HG03442 (cell line): ENCODE measurements around the gene ANKRD2.
"Not testable (repeated sequence)": the region's sequence is repeated elsewhere in the genome, so short reads cannot be mapped to it uniquely, and the experiment has no call there.

ENCODE experiments used
- ATAC-seq: cut with Tn5 transposase; IDR thresholded peaks from one replicate; pipeline ENCODE4 v1.9.1; 2021; ENCODE audit warnings: mild to moderate bottlenecking, moderate library complexity; ENCODE audit not compliant: unreplicated experiment

The ANKRD2 gene

GRCh38 chr10:97572214-97572989 lies at the start of gene ANKRD2:
ANKRD2 (plus strand) TSS chr10:97572779; CDS start chr10:97572789, 10 bp downstream.
- ATAC-seq = peak; percentile 74

DNA sequence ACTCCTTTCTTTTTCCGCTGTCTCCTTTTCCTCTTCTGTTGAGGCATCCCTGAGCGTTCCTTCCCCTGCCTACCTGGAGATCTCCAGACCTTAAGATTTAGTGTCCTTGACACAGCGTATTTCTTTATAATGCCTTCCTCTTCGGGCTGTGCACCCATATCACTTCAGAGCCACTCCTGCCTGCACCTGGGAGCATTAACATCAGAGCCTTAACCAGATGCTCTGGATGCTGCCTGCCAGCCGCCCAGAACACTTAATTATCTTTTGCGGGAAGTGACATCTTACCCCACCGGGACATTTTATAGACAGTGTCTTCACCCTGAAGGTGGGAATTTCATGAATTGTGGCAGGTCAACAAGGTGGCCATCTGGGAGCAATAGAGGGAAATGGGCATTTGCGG lies 49.6 kb upstream of the ANKRD2 start:
- ATAC-seq = no peak

GRCh38 chr10:97525086-97525485 lies 47.5 kb upstream of the ANKRD2 start:
- no peak for ATAC-seq

GRCh38 chr10:97525683-97526110 lies 46.9 kb upstream of the ANKRD2 start:
- ATAC-seq = no peak

- not testable (repeated sequence) for ATAC-seq
Observed at GRCh38 chr10:97528876-97529275, 43.7 kb upstream of the ANKRD2 start.

GRCh38 chr10:97529685-97530465 lies 42.7 kb upstream of the ANKRD2 start:
- no peak for ATAC-seq

DNA sequence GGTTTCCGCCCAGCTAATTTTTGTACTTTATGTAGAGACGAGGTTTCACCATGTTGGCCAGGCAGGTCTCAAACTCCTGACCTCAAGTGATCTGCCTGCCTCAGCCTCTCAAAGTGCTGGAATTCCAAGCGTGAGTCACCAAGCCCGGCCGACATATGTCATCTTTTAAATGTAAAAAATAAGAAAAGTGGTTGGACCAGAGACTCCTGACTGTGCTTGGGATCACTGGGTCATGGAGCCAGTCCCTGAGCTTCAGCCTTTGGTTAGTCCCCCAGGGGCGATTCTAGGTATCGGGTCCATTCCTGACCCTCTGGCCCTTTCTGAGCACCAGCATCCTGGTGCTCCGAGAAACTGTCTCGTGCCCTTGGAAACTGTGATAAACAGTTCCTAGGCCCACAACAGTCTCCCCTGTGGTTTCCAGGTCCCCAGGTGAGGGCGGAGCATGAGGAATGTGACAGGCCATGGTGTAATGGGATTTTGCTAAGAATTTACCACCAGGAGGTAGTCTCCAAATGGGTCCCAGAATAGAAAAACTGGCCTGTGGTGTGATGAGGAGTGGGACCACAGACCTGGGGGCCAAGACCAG lies 41.1 kb upstream of the ANKRD2 start:
- no peak for ATAC-seq

DNA sequence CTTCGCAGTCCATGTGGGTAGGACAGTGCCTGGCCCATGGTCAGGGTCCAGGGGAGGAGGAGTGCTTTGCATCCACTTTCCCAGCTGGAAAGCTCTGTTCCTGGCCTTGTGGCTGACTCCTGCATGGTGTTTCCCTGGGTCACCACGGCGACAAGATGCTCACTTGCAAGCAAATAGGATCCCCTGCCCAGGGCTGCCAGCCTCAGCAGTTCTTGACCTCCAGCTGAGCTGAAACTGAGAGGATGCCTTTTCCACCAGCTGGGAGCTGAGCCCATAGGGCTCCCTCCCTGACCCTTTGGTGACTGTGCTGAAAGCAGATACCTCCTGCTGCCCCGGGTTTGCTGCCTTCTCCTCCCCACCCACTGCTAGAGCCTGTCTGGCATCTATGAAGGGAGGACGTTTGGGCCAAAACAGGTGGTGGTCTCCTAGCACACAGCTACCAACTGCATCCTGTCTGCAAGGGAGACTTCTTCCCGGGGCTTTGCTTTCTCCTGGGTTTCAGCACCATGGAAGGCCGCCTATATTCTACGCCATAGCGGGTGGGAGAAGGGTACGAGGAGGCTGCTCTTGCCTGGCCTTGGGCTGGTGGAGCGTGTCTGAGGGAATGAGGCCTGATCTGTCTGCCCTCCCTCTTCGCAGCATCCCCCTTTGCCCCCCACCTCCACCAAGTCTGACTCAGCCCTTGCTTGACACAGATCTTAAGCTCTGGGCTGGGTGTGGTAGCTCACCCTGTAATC lies 39.5 kb upstream of the ANKRD2 start:
- no peak for ATAC-seq

DNA sequence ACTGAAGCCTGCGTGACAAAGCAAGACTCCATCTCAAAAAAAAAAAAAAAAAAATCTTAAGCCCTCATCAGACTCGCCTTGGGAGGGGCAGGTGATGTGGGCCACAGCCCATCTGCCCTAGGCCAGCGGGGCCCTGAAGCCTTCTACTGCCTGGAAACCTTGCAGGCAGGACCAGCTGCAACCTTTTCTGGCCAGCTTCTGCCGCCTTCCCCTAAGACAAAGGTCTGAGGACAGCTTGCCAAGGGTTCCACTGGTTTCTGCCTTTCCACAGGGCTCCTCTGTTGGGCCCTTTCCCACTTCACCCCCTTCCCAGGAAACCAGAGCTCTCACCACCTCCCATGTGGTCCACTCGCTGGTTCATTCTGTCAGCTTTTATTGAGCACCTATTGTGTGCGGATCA lies 38.7 kb upstream of the ANKRD2 start:
- no peak for ATAC-seq

DNA sequence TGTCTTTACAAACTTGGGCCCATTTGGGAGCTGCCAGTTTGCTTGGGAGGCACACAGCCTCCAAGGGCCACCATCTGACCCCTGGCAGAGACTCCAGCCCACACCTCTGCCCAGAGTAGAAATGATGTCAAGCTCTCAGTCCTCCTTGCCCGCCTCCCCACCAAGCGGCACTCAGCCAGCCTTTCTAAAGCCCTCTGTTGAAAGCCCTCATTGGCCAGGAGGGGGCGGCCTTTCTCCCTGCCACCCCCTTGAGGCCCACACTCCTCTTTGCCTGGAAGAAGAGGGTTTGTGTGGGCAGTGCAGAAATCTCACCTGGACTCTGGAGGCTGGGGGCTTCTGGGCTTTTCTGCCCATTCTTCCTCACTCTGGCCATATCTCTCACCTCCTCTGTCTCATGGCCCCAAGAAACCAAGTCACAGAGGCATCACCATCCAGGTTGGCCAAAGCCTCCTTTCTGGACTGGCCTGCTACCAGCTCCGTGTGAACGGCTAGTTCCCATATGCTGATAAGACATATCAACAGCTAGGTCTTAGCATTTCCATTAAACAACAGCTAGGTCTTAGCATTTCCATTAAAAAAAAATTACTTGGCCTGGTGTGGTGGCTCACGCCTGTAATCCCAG lies 37.7 kb upstream of the ANKRD2 start:
- ATAC-seq = no peak

DNA sequence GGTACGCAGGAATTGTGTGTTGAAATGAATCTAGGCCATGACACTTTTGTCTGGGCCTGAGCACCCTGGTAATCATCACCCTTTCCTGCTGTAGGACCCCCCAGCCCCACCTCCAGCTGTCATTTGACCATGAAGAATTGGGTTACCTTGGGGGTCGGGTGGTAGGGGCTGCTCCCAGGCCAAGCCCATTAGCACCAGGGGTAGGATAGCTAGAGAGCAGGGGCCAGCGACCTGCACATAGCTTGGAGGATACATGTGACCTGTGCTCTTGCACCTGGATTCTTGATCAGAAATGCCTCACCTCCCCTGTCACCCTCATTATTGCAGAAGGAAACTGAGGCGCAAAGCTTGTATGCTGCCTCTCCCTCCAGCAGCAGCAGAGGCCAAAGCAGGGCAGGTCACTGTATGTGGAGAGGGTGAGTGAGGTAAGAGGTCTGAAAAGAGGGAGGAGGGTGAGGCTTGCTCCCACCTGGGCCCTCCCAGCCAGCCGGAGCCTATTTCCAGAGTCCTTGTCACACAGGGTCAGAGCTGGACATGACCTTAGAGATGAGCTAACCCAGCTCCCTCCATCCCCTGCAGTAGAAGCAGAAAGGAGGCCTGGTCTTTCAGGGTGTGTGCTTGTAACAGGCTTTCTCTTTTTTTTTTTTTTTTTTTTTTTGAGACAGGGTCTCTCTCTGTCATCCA lies 35.3 kb upstream of the ANKRD2 start:
- no peak for ATAC-seq

DNA sequence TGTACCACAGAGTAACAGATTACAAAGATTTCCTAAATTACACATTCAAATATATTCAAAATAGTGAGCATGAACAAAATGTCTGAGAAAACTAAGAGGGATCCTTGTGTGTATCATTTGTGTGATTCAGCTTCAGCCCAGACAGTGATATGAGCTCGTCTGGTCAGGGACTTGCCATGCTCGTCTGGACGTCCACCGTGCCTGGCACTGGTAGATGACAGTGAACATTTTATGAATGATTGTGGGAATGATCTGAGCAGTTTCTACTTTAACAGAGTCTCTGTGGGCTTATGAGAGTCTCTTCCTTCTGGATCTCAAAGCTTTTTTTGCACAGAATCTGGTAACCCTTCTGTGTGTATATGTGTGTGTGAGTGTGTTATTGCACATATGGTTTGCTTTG lies 34.2 kb upstream of the ANKRD2 start:
- ATAC-seq = no peak

DNA sequence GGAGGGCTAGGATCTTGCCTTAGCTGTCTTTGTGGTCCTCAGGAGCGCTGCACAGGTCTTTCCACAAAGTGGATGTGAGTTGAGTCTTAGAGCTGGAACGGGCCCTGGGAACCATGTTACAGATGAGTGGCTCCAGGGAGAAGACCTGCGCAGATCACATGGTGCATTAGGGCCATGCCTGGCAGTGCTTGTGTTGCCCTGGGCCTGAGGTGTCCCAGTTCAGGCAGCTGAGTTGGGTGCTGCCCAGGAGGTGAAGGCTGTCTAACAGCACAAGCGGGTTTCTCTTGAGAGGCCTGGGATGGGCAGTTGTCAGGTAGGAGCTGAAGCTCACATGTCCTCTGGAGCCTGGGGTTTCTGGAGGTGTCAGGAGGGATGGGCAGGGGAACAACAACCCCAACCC lies 33.7 kb upstream of the ANKRD2 start:
- ATAC-seq = no peak

DNA sequence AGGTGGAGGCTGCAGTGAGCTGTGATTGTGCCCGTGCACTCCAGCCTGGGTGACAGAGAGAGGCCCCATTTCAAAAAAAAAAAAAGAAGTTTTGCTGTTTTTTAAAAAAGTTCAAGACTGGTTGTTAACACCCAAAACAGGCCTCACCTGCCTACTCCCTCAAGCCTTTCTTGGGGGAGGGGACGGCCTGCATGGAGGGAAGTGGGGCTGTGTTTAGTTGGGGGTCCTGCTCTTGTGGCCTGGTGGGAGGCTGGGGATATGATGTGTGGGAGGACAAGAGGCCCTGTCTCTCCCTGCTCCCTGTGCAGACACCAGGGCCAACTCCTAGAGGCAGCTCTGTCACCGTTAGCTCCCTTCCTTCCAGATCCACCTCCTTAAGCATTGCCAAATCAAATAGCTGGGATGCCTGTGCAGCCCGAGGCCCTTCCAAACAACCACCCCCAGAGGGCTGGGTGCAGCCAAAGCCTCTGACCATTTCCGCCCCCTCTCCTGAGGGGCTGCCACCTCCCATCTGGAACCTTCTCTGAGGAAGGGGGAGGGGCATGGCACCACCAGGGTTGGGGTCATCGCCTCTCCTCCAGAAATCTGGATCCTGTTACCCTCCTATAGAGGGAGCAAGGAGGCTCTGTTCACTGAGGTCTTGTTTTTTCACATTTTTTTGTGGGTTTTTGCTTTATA lies 32.9 kb upstream of the ANKRD2 start:
- no peak for ATAC-seq

- ATAC-seq = no peak
Observed at GRCh38 chr10:97540669-97541500, 31.7 kb upstream of the ANKRD2 start.

GRCh38 chr10:97542169-97543024 lies 30.2 kb upstream of the ANKRD2 start:
- ATAC-seq = no peak

DNA sequence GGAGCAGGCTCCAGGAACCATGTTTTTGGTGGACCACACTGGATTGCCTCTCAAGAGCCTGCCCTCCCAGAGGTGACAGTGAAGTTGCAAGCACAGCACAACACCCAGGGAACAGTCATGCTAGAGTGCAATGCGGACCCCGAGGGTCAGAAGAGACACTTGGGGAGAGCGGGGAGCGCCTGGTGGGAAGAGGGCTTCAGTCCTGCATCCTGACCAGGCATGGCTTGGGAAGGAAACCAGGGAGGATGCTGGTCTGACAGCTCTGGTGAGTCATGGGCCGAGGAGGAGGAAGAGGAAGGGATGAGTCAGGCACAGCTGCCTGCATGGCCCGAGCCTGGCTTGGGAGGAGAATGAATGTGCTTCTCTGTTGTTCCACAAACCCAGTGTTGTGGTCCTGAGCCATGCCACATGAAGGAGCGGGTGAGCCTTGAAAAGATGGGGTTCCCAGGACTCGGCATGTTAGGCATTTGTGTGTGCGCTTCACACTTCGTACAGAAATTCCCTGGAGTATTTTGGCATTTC lies 29.5 kb upstream of the ANKRD2 start:
- no peak for ATAC-seq
